Neuron (in vitro differentiated cells): Measurements from ENCODE around the gene STUB1.
A peak's percentile ranks its signal among the peaks of the same experiment; 100 is the strongest.

Experiments
- H2AFZ ChIP-seq: one replicate; pipeline ENCODE4 v1.6.1; 2013; ENCODE audit warnings: low read depth, mild to moderate bottlenecking, inconsistent platforms, low read length, moderate library complexity
- H3K27me3 ChIP-seq: one replicate; pipeline ENCODE4 v1.6.1; 2013; ENCODE audit warnings: low read length; ENCODE audit not compliant: insufficient read depth
- H3K36me3 ChIP-seq: one replicate; pipeline ENCODE4 v1.6.1; 2013; ENCODE audit warnings: low read length; ENCODE audit not compliant: insufficient read depth
- H3K4me1 ChIP-seq: one replicate; pipeline ENCODE4 v1.6.1; 2013; ENCODE audit warnings: low read length; ENCODE audit not compliant: insufficient read depth
- H3K4me3 ChIP-seq: 2 replicates; pipeline ENCODE4 v1.5.1; 2013; ENCODE audit warnings: mild to moderate bottlenecking, low read length, moderate library complexity
- H3K9me3 ChIP-seq: one replicate; pipeline ENCODE4 v1.6.1; 2013; ENCODE audit warnings: low read length

The STUB1 gene

DNA sequence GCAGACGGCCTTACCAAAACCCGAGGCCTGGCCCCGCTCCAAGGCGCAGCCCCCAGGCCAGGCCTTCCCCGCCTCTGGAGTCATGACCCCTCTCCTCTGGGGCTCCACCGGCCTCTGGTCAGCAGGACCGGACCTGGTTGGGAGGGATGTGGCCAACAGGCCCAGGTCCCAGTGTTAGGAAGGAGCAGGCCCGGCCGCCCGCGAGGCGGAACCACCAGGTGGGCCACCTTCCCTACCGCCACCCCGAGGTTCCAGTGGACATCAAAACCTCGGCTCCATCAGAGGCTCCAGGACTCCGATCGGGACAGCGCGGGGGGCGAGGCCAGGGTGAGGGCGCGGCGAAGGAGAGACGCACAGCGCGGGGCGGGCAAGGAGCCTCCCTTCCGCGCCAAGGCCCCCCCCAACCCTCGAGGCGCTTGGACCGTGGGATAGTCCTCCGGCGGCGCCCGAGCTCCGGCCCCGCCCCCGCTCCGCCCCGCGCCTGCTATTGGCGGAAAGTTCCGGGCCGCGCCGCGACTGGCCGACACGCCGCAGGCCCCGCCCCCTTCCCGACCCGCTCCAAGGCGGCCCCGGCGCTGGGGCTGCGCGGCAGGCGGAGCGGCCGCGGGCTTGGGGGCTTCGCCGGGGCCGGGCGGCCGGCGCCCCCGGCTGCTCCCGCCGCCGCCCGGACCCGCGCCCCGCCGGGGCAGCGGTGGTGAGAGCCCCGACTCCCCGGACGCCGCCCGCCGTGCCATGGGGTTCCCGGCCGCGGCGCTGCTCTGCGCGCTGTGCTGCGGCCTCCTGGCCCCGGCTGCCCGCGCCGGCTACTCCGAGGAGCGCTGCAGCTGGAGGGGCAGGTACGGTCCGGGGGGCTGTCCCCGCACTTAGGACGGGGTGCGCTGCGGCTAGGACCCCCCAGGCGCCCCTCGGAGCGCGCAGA is 34.6 kb downstream of the STUB1 start, which contains the start of gene METRN:
Gene METRN, plus strand, starts transcription at position 561 of the 919 bp plus-strand sequence. Its CDS starts 172 bp downstream, at position 733.
- no peaks in the 10 kb centered on the region for H3K9me3 ChIP-seq
- no peak within 1 kb of the TSS for H2AFZ ChIP-seq
- peaks cover 63% of the 10 kb centered on the region for H3K4me1 ChIP-seq
- peak within 1 kb of the TSS; percentile 76 for H3K4me3 ChIP-seq
- peaks cover 13% of the 10 kb centered on the region for H3K36me3 ChIP-seq
- no peaks in the 10 kb centered on the region for H3K27me3 ChIP-seq

GRCh38 chr16:715477-716199 is 35.4 kb downstream of the STUB1 start:
- Histone ChIP-seq H3K36me3 (peaks cover 13% of the 10 kb centered on the region), H3K27me3 (no peaks in the 10 kb centered on the region), H3K9me3 (no peaks in the 10 kb centered on the region), H3K4me1 (peaks cover 59% of the 10 kb centered on the region), H3K4me3 (peak overlapping the region; percentile 76), H2AFZ (no peak overlapping the region)

GRCh38 chr16:716200-716568 is 36.0 kb downstream of the STUB1 start:
- H3K4me1 ChIP-seq = peaks cover 54% of the 10 kb centered on the region
- no peak overlapping the region for H2AFZ ChIP-seq
- H3K4me3 ChIP-seq = peak overlapping the region; percentile 76
- peaks cover 13% of the 10 kb centered on the region for H3K36me3 ChIP-seq
- no peaks in the 10 kb centered on the region for H3K27me3 ChIP-seq
- no peaks in the 10 kb centered on the region for H3K9me3 ChIP-seq

- no peak overlapping the region for H2AFZ ChIP-seq
- peaks cover 54% of the 10 kb centered on the region for H3K4me1 ChIP-seq
- H3K9me3 ChIP-seq = no peaks in the 10 kb centered on the region
- no peaks in the 10 kb centered on the region for H3K27me3 ChIP-seq
- H3K36me3 ChIP-seq = peaks cover 13% of the 10 kb centered on the region
- H3K4me3 ChIP-seq = peak overlapping the region; percentile 76
Measured at GRCh38 chr16:716768-717325, 36.6 kb downstream of the STUB1 start.

- H3K4me1 ChIP-seq = peaks cover 58% of the 10 kb centered on the region
- H3K27me3 ChIP-seq = no peaks in the 10 kb centered on the region
- no peaks in the 10 kb centered on the region for H3K9me3 ChIP-seq
- H3K4me3 ChIP-seq = no peak overlapping the region
- no peak overlapping the region for H2AFZ ChIP-seq
- peaks cover 13% of the 10 kb centered on the region for H3K36me3 ChIP-seq
Measured at GRCh38 chr16:717450-718245, 37.4 kb downstream of the STUB1 start.

DNA sequence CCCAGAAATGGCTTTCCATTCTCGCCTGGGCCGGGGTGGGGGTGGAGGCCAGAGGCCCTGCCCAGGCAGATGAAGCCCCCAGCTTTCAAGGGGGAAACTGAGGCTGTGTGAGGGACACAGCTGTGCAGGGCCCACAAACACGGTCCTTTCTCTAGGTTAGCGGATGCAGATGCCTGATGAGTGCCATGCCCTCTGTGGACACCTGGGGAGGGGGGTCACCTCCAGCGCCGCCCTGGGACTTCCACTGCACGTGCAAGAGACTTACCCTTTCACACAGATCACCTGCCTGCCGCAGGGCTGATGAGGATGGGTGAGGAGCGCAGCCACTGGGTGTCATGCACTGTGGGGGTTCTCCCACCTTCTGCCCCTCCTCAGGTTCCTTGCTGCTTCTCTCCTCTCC is 38.2 kb downstream of the STUB1 start:
- Histone ChIP-seq H3K36me3 (peaks cover 13% of the 10 kb centered on the region), H3K27me3 (no peaks in the 10 kb centered on the region)

GRCh38 chr16:718922-719321 is 38.7 kb downstream of the STUB1 start:
- peaks cover 58% of the 10 kb centered on the region for H3K4me1 ChIP-seq
- no peak overlapping the region for H3K4me3 ChIP-seq
- no peaks in the 10 kb centered on the region for H3K9me3 ChIP-seq

More for the DNA sequence above, 38.2 kb downstream of the STUB1 start:
- Histone ChIP-seq H3K4me3 (no peak overlapping the region), H2AFZ (no peak overlapping the region), H3K9me3 (no peaks in the 10 kb centered on the region), H3K4me1 (peaks cover 58% of the 10 kb centered on the region)

GRCh38 chr16:719815-720446 is 39.7 kb downstream of the STUB1 start:
- H3K27me3 ChIP-seq = no peaks in the 10 kb centered on the region
- H3K36me3 ChIP-seq = peaks cover 13% of the 10 kb centered on the region
- peak overlapping the region; percentile 80 for H3K4me3 ChIP-seq
- peaks cover 50% of the 10 kb centered on the region for H3K4me1 ChIP-seq
- H3K9me3 ChIP-seq = no peaks in the 10 kb centered on the region
- no peak overlapping the region for H2AFZ ChIP-seq

More at GRCh38 chr16:718922-719321, 38.7 kb downstream of the STUB1 start:
- H3K36me3 ChIP-seq = peaks cover 13% of the 10 kb centered on the region
- H2AFZ ChIP-seq = no peak overlapping the region
- no peaks in the 10 kb centered on the region for H3K27me3 ChIP-seq

- Histone ChIP-seq H3K36me3 (peaks cover 13% of the 10 kb centered on the region), H3K4me1 (peaks cover 50% of the 10 kb centered on the region), H3K4me3 (peak overlapping the region; percentile 80), H3K27me3 (no peaks in the 10 kb centered on the region), H3K9me3 (no peaks in the 10 kb centered on the region), H2AFZ (peak overlapping the region; percentile 49)
Measured at GRCh38 chr16:720447-720989, 40.3 kb downstream of the STUB1 start.

GRCh38 chr16:720990-721764 is 41.0 kb downstream of the STUB1 start, which contains the start of gene ANTKMT:
Gene ANTKMT (plus strand): TSS chr16:721146. CDS start chr16:721275, 129 bp downstream.
- Histone ChIP-seq H3K9me3 (no peaks in the 10 kb centered on the region), H3K4me3 (peak within 1 kb of the TSS; percentile 80), H3K36me3 (peaks cover 13% of the 10 kb centered on the region), H3K27me3 (no peaks in the 10 kb centered on the region), H3K4me1 (peaks cover 50% of the 10 kb centered on the region), H2AFZ (peak within 1 kb of the TSS; percentile 49)

DNA sequence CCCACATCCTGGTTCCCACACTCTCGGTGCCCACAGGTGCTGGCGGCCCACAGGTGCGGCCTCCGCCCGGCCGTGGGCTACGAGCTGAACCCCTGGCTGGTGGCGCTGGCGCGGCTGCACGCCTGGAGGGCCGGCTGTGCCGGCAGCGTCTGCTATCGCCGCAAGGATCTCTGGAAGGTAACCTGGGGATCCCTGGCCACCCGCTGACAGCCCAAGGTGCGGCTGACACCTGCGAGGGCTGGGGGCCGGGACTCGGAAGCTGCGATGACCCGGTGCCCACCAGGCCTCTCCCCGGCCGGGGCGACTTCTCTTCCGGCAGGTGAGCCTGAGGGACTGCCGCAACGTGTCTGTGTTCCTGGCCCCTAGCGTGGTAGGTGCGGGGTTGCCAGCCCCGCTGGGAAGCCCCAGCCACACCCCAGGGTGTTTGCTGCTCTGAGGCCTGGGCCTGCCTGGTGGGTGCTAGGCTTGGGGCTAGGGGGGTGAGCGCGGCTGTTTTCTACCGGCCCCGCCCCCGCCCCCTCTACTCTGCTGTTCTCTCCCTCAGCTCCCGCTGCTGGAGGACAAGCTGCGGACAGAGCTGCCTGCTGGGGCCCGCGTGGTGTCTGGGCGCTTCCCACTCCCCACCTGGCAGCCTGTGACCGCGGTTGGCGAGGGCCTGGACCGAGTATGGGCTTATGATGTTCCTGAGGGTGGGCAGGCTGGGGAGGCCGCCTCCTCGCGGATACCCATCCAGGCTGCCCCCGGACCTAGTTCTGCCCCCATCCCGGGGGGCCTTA is 41.7 kb downstream of the STUB1 start:
- Histone ChIP-seq H3K36me3 (peaks cover 10% of the 10 kb centered on the region), H3K4me1 (peaks cover 43% of the 10 kb centered on the region), H2AFZ (no peak overlapping the region), H3K9me3 (no peaks in the 10 kb centered on the region), H3K27me3 (no peaks in the 10 kb centered on the region), H3K4me3 (peak overlapping the region; percentile 80)
